HG02623 (cell line): Measurements from ENCODE around the gene ALKBH3.

Experiments used
- ATAC-seq: cut with Tn5 transposase; IDR thresholded peaks from one replicate; pipeline ENCODE4 v1.9.1; 2021; ENCODE audit warnings: moderate library complexity; ENCODE audit not compliant: unreplicated experiment

Gene ALKBH3

DNA sequence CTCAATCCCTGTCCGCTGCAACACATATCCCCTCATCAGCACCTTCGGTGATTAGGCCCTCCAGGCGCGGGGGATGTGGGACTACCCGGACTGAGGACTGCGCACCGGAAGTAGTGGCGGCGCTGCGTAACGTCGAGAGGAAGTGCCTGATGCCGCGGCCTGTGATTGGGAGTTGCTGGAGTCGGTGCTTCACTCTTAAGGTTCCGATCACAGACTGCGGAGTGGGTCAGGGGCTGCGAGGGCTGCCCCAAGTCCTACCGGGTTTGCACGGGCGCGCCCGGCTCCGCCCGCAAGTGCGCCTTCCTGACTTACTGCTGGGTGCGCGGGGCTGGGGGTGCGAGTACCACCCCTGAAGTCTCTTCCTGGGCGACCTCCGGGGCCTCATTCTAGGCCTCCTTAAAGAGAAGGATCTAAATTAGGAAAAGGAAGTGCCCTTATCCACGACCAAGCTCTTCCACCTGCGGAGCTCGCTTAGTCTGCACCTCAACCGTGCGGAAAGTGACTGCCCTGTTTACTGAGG, at the start of gene ALKBH3:
Gene ALKBH3, plus strand, starts transcription at position 192 of the 520 bp plus-strand sequence. CDS start 1,822 bp downstream, outside the sequence.
- peak; percentile 98 for ATAC-seq

DNA sequence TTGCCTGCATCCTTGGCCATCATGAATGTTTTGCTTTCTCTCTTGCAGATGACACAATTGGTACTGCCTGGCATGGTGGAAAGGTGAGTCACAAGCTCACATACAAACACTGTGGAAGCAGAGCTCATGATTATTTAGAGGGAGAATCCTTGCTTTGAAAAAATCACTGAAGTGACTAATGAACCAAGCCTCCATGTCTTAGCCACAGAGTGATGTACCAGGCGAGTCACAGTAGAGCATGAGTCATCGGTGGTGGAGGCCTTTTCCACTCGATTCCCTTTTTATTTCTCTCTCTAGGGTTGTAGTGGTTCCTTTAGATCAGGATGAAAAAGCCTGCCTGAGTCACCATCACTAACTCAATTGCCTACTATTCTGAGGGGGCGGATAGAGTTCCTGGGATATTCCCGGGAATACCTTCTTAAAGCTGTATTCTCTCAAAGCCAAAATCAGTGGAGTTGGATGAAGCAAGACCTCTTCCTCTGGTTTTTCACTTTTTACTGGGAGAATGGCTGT, 49.6 kb upstream of the ALKBH3 start:
- no peak for ATAC-seq

DNA sequence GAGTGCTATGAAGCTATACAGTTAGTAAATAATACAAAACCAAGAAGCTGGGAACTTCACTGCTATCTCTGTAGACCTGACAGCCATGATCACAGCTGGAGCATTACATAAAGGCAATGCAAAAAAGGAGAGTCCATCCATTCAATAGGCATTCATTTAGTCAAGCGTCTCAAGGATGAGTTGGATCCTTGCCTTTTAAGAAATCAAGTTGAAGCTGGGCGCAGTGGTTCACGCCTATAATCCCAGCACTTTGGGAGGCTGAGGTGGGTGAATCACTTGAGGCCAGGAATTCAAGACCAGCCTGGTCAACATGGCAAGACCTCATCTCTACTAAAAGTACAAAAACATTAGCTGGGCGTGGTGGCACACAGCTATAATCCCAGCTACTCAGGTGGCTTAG, 48.1 kb upstream of the ALKBH3 start:
- ATAC-seq: no peak

DNA sequence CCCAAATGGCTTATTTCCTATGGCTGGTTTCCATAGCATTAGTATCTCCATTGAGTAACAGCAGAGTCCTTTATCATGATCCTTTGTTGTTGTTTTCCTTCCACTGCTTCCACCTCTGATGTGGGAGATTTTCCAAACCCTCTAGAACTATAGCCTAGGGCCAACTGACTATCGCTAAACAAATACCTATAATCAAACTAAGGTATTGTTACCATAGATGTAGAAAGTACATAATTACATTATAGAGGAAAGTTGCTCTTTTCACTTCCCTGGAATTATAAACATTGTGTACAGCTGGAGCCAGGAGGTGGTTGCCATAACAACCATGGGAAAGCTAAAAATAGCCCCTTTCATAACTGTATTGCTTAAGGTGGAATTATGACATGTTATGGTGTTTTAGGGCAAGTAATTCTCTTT, 47.0 kb upstream of the ALKBH3 start:
- no peak for ATAC-seq

DNA sequence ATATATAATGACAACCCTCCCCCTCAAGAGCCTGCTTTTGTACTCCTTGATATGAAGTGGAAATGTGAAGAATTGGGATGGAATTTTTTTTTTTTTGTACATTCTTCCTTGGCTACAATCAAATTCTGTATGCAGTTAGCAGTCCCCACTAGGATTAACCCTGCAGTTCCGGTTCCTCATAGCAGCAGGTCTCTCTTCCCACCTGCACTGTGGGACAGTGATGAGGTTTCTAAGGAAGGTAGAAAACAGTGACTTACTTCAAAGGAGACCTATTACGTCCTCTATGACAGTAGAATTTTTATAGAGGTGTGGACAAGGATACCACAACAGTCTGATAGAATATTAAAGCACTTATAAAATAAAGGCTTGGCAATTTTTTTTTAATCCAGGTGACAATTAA, 46.3 kb upstream of the ALKBH3 start:
- ATAC-seq: no peak

DNA sequence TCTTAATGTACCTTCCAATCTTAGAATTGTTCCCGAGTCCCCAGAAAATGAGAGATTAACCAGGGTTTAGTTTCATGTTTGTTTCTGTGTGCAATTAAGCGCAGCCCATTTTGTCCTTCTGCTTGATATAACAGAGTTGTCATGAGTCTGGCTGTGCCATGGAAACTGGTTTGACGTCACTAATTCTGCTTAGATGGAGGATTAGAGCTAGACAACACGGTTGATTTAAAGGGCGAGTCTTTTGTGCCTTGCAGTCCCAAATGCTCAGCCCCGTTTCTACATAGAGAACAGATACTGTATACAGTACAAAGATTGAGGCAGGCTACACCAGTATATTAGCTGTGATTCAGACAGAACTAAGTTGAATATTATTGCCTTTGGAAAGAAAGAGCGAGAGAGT, 45.5 kb upstream of the ALKBH3 start:
- ATAC-seq: no peak

DNA sequence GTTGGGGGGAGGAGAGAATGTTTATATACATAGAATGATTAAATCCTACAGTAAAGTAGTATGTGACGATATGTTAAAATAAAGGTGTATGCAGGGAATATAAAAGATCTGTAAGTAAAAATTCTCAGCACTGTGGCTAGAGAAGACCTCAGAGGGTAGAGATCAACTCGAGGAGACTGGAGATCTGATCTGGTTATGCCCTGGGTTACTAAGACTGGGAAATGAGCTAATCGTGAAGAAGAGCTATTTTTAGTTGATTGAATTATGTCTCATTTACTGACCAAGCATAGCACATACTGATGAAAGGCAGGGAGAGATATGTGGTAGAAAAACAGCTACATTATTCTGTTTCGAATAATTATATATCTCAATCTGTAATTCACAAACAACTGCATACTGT, 42.8 kb upstream of the ALKBH3 start:
- ATAC-seq: no peak

DNA sequence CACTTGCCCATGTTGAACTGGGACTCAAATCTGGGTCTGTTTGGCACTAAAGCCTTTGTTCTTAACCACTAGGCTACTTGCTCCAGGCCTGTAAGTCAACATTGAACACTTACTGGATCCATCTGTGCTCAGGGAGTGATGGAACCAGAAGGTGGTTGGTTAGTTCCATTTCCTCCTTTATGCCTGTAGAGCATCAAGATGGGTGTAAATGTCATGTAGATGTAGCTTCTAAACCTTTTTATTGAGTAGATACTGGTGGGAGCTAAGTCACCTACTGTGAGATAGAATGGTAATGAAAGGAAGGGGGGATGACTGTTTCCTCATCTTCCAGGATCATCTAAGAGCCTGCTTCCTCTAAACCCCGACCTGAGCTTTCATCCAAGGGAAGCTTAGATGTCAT, 38.6 kb upstream of the ALKBH3 start:
- ATAC-seq: no peak

DNA sequence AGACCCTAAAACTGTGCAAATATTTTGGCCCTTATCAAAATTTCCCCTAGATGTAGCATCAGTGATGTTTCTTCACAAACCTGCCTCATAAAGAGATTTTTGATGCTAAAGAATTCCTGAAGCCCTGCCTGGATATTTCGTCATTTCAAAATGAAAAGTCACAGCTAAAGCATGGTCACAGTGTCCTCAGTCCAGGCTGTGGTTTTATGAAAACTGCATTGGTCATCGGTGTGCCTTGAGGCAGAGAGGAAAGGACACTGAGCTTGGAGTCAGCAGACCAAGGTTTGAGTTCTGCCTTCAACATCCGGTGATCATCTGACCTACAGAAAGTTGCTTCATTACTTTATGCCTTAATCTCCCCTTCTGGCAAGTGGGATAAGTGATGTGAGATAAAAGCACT, 34.8 kb upstream of the ALKBH3 start:
- no peak for ATAC-seq

DNA sequence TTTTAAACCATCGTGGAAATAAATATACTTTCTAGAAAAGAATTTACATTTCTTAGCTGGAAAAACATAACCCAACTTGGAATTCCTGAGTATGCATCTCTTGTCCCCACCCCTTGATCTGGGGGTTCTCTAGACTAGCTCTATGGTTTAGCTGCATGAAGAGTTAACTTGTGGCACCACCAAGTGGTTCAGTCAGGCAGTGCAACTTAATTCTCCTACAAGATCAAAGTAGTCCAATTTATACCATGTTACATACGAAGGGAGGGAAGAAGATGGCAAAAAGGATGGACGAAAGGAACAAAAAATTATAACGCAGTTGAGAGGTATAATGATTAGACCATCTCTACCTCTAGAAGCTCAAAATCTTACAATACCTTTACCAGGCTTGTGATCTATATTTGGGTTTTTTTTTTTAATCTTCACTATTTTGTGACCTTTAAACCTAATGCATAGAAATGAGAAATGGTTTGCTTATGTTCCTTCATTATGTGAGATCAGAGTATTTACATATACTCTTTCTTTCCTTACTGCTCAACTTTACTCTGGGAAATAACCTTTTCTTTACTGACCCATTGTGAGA, 28.5 kb upstream of the ALKBH3 start:
- peak; percentile 81 for ATAC-seq

DNA sequence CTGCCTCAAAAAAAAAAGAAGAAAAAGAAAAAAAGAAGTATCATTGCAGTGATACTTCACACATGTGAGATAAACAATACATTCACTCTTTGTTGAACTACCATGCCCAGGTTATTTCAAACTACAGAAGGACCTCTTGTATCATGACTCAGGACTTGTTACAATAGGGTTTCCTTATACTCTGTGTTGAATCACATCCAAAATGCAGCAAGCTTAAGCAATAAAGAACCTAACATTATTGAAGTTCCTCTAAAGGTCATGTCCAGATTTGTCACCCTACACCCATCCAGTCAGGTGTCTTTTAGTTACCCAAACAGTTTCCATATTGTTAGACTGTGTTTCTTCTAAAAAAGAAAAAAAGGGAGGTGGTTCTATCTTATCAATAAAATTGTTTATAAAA, 26.9 kb upstream of the ALKBH3 start:
- ATAC-seq: no peak

DNA sequence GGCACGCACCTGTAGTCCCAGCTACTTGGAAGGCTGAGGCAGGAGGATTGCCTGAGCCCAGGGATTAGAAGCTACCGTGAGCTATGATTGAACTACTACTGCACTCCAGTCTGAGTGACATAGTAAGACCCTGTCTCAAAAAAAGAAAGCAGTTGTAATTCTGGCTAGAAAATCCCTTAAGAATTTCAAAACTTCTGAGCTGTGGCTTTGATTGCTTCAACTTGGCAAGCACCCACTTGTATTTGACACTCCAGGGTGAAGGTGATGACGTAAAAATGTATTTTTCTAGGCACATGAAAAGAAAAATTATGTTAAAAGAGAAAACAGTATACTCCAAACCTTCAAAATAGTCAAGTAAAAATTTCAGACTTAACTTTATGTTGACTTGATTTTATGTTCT, 23.6 kb upstream of the ALKBH3 start:
- no peak for ATAC-seq

DNA sequence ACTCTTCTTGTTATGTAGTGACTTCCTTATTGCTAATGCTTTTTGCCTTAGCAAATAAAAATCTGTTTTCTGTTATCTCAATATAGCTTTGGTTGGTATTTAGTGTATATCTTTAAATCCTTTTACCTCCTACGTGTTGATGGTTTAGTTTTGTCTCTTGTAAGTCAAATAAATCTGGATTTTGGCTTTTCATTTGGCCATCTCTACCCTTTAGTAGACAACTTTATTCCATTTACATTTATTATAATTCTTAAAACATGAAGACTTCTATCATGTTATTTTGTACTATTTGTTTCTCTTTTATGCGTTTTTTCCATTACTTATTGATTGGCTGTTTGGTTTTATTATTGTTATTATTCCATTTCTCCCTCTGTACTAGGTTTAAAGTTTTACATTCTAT, 19.5 kb upstream of the ALKBH3 start:
- ATAC-seq: no peak

DNA sequence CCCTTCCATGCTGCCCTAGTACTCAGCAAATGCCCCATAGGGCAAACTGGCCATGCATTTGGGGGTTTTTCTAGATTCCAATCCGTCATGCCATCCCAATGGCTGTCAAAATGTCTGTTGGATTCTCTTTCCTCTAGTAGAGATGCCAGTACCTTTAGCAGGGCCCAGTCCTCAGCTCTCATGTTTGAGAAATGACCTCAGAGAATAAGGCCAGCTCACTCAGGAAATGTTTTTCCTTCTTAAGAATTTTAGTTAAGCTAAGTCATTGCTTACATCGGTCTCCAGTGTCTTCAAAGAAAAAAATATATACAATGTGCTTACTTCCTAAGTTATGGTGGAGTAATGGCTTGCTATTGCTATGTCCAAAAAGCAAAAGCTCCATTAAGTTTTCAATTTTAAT, 14.1 kb upstream of the ALKBH3 start:
- ATAC-seq: no peak

DNA sequence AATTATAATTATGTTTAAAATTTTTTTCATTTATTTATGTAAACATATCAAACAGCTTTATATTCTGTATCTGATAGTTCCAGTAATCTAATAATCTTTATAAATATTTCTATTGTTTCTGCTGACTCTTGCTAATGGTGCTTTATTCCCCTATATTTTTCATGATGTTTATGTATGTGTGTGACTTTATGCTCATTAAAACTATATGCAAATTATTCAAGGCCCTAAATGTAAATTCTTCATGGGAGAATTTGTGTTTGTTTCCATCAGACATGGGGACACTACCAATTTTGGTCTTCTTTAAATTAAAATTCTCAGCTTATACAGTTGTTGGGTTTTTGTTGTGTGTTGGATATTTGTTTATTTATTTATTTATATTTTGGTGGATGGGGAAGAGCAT, 13.7 kb upstream of the ALKBH3 start:
- no peak for ATAC-seq

DNA sequence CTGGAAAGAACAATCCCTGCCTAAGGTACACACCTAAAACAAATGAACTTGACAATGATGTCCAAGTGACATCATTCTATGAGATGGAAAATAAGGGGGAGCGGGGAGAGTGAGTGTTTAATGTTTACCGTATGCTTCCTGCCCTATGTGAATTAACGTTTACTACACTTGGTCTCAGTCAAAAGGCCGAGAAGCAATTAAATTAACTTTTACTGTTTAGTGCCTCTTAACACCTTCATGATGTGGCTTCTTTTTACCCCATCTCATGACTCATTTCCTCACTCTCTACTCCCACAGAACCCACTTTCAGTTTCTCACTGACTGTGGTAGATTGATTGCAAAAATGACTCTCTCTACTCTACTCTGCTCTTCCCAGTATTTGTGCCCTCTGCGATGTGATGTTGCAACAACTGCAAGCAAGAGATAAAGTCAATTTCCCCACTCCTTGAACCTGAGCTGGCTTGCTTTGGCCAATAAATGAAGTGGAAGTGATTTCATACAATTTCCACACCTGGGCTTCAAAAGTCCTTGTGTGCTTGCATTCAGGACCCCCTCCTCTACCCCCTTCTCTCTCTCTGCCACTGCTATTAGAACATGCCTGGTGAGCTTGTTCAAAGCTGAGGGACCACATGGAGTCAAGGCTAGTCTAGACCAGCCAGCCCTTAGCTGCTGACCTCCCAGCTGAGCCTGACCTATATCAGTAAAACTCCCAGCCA, 11.6 kb upstream of the ALKBH3 start:
- peak; percentile 100 for ATAC-seq

DNA sequence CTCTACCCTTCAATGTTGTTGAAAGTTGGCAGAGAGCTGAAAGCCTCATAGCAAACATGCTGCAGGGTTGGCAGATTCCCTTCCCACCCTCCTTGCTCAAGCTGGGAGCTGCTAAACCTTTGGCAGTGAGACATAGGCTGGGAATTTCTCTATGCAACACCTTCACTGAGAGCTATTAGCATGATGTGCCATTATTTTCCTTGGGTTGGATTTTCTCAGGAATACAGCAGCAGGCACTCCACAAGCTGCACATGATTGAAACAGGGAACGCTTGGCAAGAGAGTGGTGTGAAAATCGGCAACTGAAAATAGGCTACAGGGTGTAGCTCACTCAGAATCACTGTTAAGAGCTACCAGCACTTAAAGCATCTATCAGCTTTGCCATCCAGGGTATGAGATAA, 9.6 kb upstream of the ALKBH3 start:
- no peak for ATAC-seq

DNA sequence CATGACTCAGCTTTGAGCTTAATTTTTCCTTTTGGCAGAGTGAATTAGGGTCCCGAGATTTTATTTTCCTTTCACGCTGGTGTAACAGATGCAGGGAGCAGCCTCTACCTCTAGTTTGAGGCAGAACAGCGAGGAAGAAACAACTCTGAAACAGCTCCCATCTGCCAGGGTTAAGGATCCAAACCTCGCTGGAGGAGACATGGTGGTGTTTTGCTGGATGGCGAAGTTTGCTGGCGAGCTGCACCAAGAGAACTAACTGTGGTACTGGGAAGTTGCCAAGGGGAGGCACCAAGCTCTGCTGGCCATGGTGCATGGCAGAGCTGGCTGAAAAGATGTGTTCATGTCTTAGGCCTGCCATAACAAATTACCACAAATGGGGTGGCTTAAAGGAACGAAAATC, 7.6 kb upstream of the ALKBH3 start:
- ATAC-seq: no peak

DNA sequence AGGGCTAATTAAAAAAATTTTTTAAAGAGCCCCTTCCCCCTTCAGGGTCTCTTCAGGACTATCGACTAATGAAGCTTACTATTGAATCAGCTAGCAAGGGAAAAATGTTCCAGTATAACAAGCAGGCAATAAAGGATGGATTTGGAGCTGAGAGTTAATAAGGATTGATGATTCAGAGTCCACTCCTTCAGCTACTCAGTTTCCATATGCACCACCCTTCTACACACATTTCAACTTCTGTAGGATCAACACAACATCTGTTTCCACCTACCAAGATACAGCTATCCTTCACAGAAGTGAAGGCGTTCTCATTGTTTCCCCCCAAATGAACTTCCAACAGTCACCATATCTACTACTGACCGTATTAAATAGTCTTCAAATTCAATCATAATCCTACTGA, 6.6 kb upstream of the ALKBH3 start:
- no peak for ATAC-seq

DNA sequence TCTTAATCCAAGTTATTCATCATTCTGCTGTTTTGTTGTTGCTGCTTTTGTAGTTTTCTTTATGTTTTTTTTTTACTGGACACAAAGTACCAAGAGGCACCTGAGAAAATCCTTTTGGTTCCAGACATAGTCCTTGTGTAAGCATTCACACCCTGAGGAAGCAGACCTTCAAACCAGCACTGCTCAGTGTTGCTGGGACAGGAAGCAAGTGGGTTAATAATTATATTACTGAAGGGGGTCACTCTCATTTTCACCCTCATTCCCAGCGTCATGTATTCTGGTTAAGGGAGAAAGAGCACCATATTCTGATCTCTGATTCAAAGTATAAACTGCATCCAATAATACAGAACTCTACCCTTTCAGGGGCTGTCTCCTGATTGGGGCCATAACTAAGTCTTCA, 5.9 kb upstream of the ALKBH3 start:
- no peak for ATAC-seq

DNA sequence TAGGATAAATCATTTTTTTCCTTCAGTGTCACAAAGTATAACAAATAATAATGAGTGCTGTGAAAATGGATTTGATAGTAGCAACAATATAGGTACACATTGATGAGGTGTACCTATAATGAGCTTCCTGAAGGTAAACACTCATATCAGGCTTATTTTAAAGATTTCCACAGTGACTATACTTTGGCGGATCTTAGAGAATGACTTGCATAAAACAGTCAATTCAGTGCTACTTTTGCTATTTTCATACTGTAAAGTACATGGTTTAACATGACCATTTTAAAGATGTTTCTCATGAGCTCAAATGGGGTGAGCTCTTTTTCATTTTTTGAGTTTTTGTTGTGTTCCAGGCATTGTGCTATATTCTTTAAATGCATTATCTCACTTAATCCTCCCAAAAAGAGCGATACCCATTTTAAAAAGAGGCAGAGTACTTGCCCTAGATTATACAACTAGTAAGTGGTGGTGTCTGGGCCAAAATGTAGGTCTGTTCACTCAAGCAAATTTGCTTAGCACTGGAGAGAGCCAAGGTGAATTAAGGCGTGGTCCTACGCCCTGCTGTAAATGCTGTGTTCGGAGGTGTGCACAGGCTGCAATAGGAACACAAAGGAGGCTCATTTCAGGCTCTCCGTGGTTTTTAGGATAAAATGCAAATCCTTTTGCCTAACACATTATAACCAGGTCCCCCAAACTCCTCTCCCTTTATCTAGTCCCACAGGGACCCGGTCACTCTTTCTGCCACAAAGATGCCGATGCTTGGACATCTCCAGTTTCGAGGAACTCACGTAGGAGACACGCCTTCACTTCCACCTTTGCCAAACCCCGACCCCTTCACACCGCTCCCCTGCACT, 617 bp upstream of the ALKBH3 start:
- ATAC-seq: no peak

DNA sequence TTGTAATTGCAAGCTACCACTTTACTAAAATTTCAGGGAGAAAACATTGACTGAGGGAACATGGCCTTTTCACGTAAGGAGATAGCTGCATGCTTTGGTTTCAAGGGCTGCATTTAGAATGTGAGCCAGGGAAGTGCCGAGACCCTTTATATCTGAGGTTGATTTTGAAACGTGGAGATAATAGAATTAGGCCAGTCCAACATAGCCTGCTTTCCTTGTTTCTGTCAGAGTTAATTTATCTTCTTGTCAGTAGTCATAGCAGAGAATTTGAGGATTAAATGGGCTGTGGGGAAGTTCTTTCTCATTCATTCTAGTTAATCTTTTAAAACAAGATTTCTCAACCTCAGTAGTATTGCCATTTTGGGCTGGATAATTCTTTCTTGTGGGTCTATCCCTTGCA, 12.2 kb downstream of the ALKBH3 start:
- no peak for ATAC-seq
